Activated T-cell treated with anti-CD3 and anti-CD28 coated beads, Interleukin-2, amount 50 U/mL, for 24 hours (primary cell): Measurements from ENCODE around the gene SLC38A1.
"Not testable (repeated sequence)": the region's sequence is repeated elsewhere in the genome, so short reads cannot be mapped to it uniquely, and the experiment has no call there.

Source experiments
- DNase-seq: peaks from one replicate; pipeline ENCODE4 v3.0.0-alpha.2; 2020
- H3K27ac Mint-ChIP-seq: 2 replicates; pipeline ENCODE4 v1.8.0; 2020; ENCODE audit warnings: mild to moderate bottlenecking, mixed read lengths
- H3K27me3 Mint-ChIP-seq: 2 replicates; pipeline ENCODE4 v1.8.0; 2020; ENCODE audit warnings: mixed read lengths
- H3K36me3 Mint-ChIP-seq: 2 replicates; pipeline ENCODE4 v1.8.0; 2020; ENCODE audit warnings: low read depth, mixed read lengths
- H3K4me1 Mint-ChIP-seq: 2 replicates; pipeline ENCODE4 v1.8.0; 2020; ENCODE audit warnings: low read depth, mixed read lengths
- H3K4me3 Mint-ChIP-seq: 2 replicates; pipeline ENCODE4 v1.8.0; 2020; ENCODE audit warnings: mild to moderate bottlenecking, moderate library complexity, mixed read lengths
- H3K9me3 Mint-ChIP-seq: 2 replicates; pipeline ENCODE4 v1.8.0; 2020; ENCODE audit warnings: mixed read lengths

Gene SLC38A1

DNA sequence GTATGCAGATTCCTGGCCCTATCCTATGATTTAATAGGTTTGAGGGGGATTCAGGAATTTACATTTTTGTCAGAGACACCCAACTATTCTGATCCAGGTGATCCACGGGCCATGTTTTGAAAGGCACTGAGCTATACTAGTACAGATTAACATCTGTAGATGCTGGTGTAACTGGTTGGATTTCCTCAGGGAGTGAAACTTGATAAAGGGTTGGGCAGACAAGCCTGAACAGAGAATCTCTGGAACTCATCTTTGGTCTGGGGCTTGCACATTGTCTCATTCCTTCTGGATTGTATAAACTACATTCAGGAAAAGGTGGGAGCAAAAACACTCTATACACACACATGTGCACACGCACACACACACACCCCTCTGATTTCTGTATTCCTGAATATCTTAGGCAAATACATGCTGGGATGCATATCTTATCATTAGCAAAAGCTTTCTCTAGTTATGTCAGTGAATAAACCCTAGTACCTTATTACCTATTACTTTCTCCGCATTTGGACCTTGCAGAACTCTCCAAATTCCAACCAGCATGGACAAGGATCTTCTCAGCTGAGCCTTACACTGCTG, 104.6 kb downstream of the SLC38A1 start:
- no peak for DNase-seq
- H3K4me3 Mint-ChIP-seq, result no peak overlapping the region
- H3K9me3 Mint-ChIP-seq, result peaks cover 6% of the 10 kb centered on the region
- H3K27me3 Mint-ChIP-seq, result no peaks in the 10 kb centered on the region
- H3K27ac Mint-ChIP-seq, result no peak overlapping the region
- no peaks in the 10 kb centered on the region for H3K4me1 Mint-ChIP-seq
- no peaks in the 10 kb centered on the region for H3K36me3 Mint-ChIP-seq

DNA sequence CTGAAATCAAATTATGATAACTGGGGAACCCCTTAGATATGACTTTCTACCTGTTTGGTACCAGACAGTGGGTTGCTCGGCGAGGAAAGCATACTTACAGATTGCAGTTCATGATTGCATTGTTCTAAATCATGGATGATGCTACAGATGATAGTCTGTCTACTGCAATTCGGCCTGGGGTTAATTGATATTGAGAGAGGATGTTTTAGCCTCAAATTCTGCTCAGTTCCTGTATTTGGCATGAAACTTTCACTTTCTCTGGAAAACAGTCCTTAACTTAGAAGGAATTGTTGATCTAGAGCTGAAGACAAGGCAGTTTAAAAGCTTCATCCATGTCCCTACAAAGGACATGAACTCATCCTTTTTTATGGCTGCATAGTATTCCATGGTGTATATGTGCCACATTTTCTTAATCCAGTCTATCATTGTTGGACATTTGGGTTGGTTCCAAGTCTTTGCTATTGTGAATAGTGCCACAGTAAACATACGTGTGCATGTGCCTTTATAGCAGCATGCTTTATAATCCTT, 106.2 kb downstream of the SLC38A1 start:
- not testable (repeated sequence) for H3K4me1 Mint-ChIP-seq, H3K27ac Mint-ChIP-seq, H3K36me3 Mint-ChIP-seq

DNA sequence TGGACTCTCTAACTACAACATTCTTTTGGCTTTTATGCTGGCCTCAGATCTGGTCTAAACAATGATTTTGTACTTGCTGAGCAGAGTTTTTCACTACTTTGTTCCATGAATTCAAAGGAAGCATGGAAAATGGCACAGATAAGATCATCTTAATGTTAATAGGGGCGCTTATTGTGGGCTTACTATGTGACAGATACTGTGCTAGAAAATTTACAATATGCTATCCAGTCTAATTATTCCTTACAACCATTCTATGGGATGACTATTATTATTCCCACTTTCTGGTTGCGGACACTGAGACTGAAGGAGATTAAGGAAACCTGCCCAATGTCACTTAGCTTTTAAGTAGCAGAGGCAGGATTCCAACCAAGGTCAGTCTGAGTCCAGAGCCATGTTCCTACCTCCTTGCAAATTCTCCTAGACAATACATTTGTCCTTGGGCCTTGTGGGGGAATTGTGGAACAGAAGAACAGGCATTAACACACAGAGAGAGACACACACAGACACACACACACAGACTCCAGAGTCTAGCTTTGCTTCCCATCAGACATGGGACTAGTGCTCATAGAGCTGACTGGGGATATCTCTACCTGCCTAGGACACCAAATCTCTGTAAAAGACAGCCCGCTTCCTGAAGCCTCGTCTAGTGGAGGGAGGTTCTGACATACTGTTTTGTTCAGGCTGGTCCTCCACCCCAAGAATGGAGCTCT, 107.7 kb downstream of the SLC38A1 start:
- Mint-ChIP-seq H3K4me1 (peaks cover 14% of the 10 kb centered on the region), H3K27ac (no peak overlapping the region), H3K36me3 (peaks cover 3% of the 10 kb centered on the region), H3K4me3 (no peak overlapping the region), H3K27me3 (no peaks in the 10 kb centered on the region), H3K9me3 (peaks cover 10% of the 10 kb centered on the region)
- no peak for DNase-seq

More for the DNA sequence above, 106.2 kb downstream of the SLC38A1 start:
- not testable (repeated sequence) for H3K27me3 Mint-ChIP-seq, H3K4me3 Mint-ChIP-seq, H3K9me3 Mint-ChIP-seq, DNase-seq

DNA sequence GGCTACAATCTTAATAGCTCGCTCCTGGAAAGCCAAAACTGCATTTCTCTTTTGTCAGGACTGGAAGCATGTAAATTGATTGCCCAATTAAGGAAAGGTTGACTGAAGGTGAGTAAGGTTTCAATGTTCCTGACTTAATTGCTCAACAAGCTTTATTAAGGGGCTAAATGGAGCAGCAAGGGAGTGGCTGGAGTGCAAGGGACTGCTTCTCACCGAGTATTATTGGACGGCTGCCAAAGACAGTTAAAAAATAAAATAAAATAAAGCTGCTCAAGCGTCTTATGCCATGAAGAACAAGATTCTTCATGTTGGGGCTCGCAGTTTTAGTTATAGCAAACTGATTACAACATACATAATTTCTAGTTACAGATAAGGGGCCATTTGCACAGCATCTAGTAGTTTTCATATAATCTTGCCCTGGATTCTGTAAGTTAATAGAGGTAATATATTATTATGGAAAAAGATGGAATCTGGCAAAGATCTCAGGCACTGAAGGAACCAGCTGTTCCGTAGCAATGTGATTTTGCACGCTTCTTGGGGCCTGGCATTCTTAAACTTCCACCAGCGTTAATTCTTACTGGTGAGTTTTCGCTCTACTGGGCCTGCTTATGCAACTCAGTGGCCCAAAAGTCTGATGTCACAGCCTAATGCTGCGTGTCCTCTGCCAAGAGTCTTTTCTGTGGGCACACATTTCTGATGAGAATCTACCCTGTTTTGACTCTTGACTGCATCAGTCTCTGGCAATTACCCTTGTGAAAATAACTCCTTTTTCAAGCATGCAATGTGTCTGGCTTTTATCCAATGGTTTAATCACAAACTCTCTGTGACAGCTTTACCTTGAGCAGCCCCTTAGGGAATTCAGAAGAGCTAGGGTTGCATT, 108.5 kb downstream of the SLC38A1 start:
- Mint-ChIP-seq H3K27me3 (no peaks in the 10 kb centered on the region), H3K36me3 (peaks cover 3% of the 10 kb centered on the region), H3K4me3 (no peak overlapping the region), H3K9me3 (peaks cover 13% of the 10 kb centered on the region), H3K4me1 (peaks cover 14% of the 10 kb centered on the region), H3K27ac (no peak overlapping the region)
- DNase-seq, result no peak

DNA sequence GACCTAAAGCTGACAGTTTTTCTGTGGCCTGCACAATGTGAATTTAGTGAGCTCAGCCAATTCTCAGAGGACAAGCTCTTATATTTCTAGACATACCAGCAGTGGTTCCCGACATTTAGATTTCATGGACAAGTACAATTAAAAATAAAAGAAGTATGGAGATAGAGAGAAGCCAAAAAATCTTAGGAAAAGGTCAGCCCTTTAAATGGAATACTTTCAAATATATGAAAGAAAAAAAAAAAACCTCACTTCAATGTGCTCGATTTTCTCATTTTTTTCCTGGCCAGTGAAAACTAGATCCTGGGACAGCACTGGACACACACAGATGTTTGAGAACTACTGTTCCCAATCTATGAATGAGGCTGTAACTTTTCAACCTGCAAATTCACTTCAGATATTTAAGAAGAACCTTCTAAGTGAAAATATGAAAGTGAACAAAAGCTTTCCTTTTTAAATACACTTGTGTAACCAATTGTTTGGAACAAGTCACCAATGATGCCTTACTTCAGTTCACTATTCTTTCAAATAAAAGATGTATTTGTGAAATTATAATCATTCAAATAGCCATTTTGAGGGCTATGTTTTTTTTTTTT, 109.4 kb downstream of the SLC38A1 start:
- H3K9me3 Mint-ChIP-seq, result peaks cover 13% of the 10 kb centered on the region
- peaks cover 14% of the 10 kb centered on the region for H3K4me1 Mint-ChIP-seq
- H3K36me3 Mint-ChIP-seq, result peaks cover 3% of the 10 kb centered on the region

DNA sequence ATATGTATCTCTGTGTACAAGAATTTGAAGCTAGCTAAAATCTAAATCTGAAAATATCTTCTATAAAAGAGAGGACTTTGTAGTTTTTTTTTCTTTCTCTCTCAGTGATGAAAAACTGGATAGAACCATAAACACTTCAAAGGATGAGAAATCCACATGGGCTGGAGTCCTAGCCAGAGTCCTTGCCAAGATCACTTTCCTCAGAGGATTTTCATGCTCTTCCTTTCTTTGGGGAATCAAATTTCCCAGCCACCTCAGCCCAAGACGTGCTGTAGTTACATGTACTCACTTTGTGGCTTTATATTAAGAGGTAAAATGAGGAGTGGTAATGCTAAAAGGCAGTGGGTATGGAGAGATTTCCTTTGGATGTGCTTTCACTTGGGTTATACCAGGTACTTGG, 110.3 kb downstream of the SLC38A1 start:
- Mint-ChIP-seq H3K4me1 (peaks cover 14% of the 10 kb centered on the region), H3K9me3 (peaks cover 13% of the 10 kb centered on the region), H3K27ac (no peak overlapping the region), H3K4me3 (no peak overlapping the region), H3K36me3 (peaks cover 3% of the 10 kb centered on the region), H3K27me3 (no peaks in the 10 kb centered on the region)
- no peak for DNase-seq

More for the DNA sequence above, 109.4 kb downstream of the SLC38A1 start:
- Mint-ChIP-seq H3K27ac (no peak overlapping the region), H3K4me3 (no peak overlapping the region), H3K27me3 (no peaks in the 10 kb centered on the region)
- no peak for DNase-seq

DNA sequence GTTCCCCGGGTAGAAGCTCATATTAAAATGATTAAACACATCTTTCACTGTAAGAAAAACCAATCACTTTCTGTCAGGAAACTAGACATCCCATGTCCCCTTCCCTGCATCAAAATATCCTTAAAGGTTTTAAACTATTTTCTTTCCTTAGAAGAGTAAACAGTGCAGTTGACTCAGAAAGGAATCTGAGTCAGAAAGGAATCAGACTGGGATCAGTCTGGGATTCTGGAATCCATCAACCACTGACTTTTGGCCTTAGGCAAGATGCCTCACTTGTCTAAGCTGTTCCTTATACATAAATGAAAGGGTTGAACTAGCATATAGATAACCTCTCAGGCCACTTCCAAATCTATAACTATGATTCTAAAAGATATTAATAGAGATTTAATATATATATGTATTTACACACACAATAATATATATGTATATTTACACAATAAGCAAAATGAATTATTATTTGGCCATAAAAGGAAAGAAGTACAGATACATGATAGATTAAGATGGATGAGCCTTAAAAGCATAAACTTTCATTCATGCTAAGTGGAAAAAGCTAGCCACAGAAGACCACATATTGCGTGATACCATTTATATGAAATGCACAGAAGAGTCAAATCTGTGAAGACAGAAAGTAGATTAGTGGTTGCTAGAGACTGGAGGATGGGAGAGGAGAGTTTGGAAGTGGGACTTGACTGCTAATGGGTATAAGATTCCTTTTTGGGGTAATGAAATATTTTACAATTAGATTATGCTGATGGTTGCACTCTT, 114.4 kb downstream of the SLC38A1 start:
- Mint-ChIP-seq H3K27ac (no peak overlapping the region), H3K27me3 (no peaks in the 10 kb centered on the region), H3K9me3 (peaks cover 10% of the 10 kb centered on the region), H3K4me3 (no peak overlapping the region), H3K36me3 (peaks cover 3% of the 10 kb centered on the region), H3K4me1 (peaks cover 14% of the 10 kb centered on the region)
- no peak for DNase-seq

DNA sequence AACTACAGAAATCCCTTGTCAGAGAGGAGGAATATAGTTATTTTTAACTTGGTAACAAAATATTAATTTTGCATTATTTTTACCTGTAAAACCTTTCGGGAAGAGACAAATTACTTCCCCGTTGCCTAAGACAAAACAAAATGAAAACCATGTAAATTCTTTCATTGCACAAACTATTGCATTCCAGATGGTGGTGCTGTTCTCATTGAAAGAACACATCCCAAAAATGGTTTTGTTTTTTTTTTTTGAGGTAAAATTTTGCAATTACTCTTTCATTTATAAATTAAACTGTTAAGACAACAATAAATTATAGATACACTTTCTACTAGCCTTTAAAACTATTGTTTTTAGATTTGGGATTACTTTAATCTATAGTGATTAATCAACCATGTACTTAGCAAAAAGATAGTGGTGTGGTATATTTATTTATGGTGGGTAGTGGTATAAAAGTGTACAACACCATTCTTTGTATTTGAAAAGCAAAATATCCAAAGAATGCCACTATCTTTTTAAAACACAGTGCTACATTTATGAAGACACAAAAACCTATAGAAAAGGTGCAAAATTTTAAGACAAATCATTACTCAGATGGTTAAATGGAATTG, 115.5 kb downstream of the SLC38A1 start:
- H3K27ac Mint-ChIP-seq, result no peak overlapping the region
- no peak overlapping the region for H3K4me3 Mint-ChIP-seq
- peaks cover 3% of the 10 kb centered on the region for H3K36me3 Mint-ChIP-seq
- no peaks in the 10 kb centered on the region for H3K27me3 Mint-ChIP-seq
- no peak for DNase-seq
- H3K9me3 Mint-ChIP-seq, result peaks cover 10% of the 10 kb centered on the region
- H3K4me1 Mint-ChIP-seq, result peaks cover 10% of the 10 kb centered on the region

DNA sequence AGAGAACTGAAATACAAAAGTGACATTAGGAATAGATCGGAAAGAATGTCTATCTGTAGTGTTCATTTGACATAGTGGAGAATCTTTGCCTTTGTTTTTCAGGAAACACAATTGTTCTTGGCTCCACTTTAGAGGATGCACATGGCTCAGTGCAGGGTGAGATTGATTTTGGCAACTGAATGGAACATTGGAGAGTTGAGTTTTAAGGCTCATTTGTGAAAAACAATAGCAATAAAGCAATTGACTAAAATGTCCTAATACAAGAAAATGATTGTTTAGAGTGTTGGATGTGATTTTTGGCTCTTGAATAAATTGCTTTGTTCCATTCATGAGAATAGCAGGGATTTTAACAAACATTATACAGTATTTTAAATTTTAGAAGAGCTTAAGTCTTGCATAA, 116.4 kb downstream of the SLC38A1 start:
- Mint-ChIP-seq H3K27ac (no peak overlapping the region), H3K4me1 (peaks cover 3% of the 10 kb centered on the region), H3K4me3 (no peak overlapping the region), H3K9me3 (peaks cover 10% of the 10 kb centered on the region), H3K27me3 (no peaks in the 10 kb centered on the region), H3K36me3 (peaks cover 3% of the 10 kb centered on the region)
- DNase-seq, result no peak

DNA sequence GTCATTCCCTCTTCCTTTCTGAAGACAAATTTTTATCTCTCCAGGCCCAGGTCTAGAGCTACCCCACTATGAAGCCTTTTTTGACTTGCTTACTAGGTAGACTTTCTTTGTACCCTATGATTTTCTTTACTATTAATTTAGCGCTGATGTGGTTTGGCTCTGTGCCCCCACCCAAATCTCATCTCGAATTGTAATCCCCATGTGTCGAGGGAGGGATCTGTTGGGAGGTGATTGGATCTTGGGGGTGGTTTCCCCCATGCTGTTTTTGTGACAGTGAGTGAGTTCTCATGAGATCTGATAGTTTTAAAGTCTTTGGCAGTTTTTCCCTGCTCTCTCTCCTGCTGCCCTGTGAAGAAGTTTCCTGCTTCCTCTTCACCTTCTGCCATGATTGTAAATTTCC, 118.1 kb downstream of the SLC38A1 start:
- Mint-ChIP-seq H3K27ac (no peak overlapping the region), H3K9me3 (no peaks in the 10 kb centered on the region), H3K27me3 (peaks cover 4% of the 10 kb centered on the region), H3K4me1 (no peaks in the 10 kb centered on the region), H3K4me3 (no peak overlapping the region), H3K36me3 (no peaks in the 10 kb centered on the region)
- no peak for DNase-seq

DNA sequence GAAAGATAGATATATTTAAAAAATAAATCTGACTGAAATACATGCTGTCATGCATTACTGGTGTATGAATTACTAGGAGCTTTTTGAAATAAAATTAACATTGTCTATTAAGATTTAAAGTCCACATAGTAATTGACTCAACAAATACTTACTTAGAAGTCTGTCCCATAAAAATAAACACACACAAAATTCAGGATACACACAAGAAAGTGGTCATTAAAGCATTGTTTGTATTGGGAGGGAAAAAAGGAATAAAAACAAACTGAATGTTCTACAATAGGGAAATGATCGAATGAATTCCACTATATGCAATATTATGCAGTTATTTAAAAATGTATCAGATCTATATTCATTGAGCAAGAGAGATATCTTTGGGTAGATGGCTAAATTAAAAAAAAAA, 118.9 kb downstream of the SLC38A1 start:
- DNase-seq, result no peak
- Mint-ChIP-seq H3K9me3 (no peaks in the 10 kb centered on the region), H3K27ac (no peak overlapping the region), H3K36me3 (no peaks in the 10 kb centered on the region), H3K4me1 (no peaks in the 10 kb centered on the region), H3K4me3 (no peak overlapping the region), H3K27me3 (peaks cover 5% of the 10 kb centered on the region)

DNA sequence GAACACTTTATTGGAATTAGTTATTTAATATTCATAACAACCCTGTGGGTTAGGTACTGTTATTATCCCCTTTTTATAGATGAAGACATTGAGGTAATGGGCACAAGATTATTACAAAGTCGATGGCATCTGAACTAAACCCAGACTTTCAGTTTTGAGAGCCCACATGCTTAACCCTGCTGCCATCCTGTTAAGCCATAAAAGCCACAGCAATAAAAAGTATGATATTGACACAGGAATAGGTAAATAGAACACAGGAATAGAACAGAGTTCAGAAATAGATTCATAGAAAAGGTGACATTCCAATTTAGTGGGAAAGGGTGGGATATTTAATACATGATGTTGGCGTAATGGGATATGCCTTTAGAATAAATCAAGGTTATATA, 119.8 kb downstream of the SLC38A1 start:
- Mint-ChIP-seq H3K27me3 (peaks cover 8% of the 10 kb centered on the region), H3K36me3 (no peaks in the 10 kb centered on the region)

DNA sequence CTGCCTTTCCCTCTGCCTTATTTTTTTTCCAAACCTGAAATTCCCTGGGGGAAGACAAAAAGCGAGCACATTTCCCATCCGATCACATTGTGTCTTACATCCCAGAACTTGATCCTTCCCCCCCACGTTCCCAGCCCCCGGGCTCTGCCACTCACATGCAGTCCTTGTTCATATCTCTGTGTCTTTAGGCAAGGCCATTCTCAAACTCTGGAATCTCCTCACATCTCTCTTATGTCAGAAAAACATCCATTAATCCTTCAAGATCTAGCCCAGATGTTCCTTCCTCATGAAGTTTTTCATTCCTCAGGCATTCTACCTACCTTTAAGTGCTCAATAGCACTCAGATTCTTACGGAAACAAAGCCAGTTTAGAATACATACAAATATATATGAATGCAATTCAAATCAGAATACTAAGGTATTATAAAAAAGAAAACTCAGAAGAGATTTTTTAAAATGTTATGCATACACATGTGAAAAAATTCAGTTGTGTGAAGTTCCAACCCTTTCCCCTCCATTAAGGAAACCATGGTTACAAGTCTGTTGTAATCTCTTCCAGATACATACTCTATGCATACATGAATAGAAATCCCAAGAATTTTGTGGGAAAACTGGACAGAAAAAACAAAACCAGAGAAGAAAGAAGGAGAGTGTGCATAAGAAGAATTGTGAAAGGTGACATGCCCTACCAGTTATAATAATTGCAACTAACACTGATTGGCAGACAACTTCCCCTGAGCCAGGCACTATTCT, 120.3 kb downstream of the SLC38A1 start:
- Mint-ChIP-seq H3K27me3 (peaks cover 9% of the 10 kb centered on the region), H3K9me3 (no peaks in the 10 kb centered on the region), H3K4me1 (no peaks in the 10 kb centered on the region), H3K27ac (no peak overlapping the region), H3K36me3 (no peaks in the 10 kb centered on the region), H3K4me3 (no peak overlapping the region)
- no peak for DNase-seq

More for the DNA sequence above, 119.8 kb downstream of the SLC38A1 start:
- no peak overlapping the region for H3K27ac Mint-ChIP-seq
- no peak for DNase-seq
- no peak overlapping the region for H3K4me3 Mint-ChIP-seq
- H3K4me1 Mint-ChIP-seq, result no peaks in the 10 kb centered on the region
- H3K9me3 Mint-ChIP-seq, result no peaks in the 10 kb centered on the region
